H9 (cell line): Measurements from ENCODE around the gene SH3GL1. TPM values are rescaled to one million over a fixed set of nuclear protein-coding genes. Genes with fewer than 3 reads are reported as not detected.

Experiments
- DNase-seq: peaks from one replicate; pipeline ENCODE4 v3.0.0-alpha.2; 2017
- H2AFZ ChIP-seq: one replicate; pipeline ENCODE4 v1.6.1; 2013; ENCODE audit warnings: mild to moderate bottlenecking, low read length, control low read depth, moderate library complexity
- H2AK5ac ChIP-seq: 2 replicates; pipeline ENCODE4 v1.6.1; 2013; ENCODE audit warnings: low read length, control low read depth, mixed read lengths; ENCODE audit not compliant: insufficient read length
- H2BK120ac ChIP-seq: one replicate; pipeline ENCODE4 v1.6.1; 2013; ENCODE audit warnings: low read depth, mild to moderate bottlenecking, low read length, control low read depth, inconsistent platforms; ENCODE audit not compliant: poor library complexity, severe bottlenecking
- H2BK12ac ChIP-seq: 2 replicates; pipeline ENCODE4 v1.6.1; 2013; ENCODE audit warnings: low read length, control low read depth, mixed read lengths, low read depth; ENCODE audit not compliant: insufficient read length
- H2BK15ac ChIP-seq: 2 replicates; pipeline ENCODE4 v1.6.1; 2013; ENCODE audit warnings: low read depth, low read length, control low read depth
- H2BK20ac ChIP-seq: one replicate; pipeline ENCODE4 v1.6.1; 2013; ENCODE audit warnings: low read depth, mild to moderate bottlenecking, low read length, control low read depth, inconsistent platforms; ENCODE audit not compliant: poor library complexity, severe bottlenecking
- H2BK5ac ChIP-seq: 2 replicates; pipeline ENCODE4 v1.6.1; 2013; ENCODE audit warnings: low read length, control low read depth, mixed read lengths; ENCODE audit not compliant: insufficient read length
- H3K14ac ChIP-seq: 2 replicates; pipeline ENCODE4 v1.6.1; 2013; ENCODE audit warnings: low read length, control low read depth; ENCODE audit not compliant: insufficient read depth
- H3K18ac ChIP-seq: 2 replicates; pipeline ENCODE4 v1.6.1; 2013; ENCODE audit warnings: low read depth, mild to moderate bottlenecking, mixed read lengths, low read length, control low read depth; ENCODE audit not compliant: insufficient read length
- H3K23ac ChIP-seq: 2 replicates; pipeline ENCODE4 v1.6.1; 2013; ENCODE audit warnings: low read length, control low read depth, mixed read lengths, low read depth; ENCODE audit not compliant: insufficient read length
- H3K23me2 ChIP-seq: 2 replicates; pipeline ENCODE4 v1.6.1; 2013; ENCODE audit warnings: low read depth, mild to moderate bottlenecking, mixed read lengths, low read length, control low read depth; ENCODE audit not compliant: insufficient read length, poor library complexity, severe bottlenecking
- H3K27ac ChIP-seq: 2 replicates; pipeline ENCODE4 v1.5.1; 2013; ENCODE audit warnings: low read length, control low read depth, mixed read lengths, low read depth; ENCODE audit not compliant: insufficient read length
- H3K27me3 ChIP-seq: 2 replicates; pipeline ENCODE4 v1.6.1; 2013; ENCODE audit warnings: low read length, control low read depth, inconsistent platforms; ENCODE audit not compliant: insufficient read depth
- H3K4ac ChIP-seq: 2 replicates; pipeline ENCODE4 v1.6.1; 2013; ENCODE audit warnings: low read depth, mild to moderate bottlenecking, control low read depth, inconsistent platforms, low read length, moderate library complexity
- H3K4me1 ChIP-seq: 2 replicates; pipeline ENCODE4 v1.6.1; 2013; ENCODE audit warnings: low read length, control low read depth, inconsistent platforms; ENCODE audit not compliant: insufficient read depth
- H3K4me2 ChIP-seq: 2 replicates; pipeline ENCODE4 v1.6.1; 2013; ENCODE audit warnings: low read length, control low read depth, mixed read lengths; ENCODE audit not compliant: insufficient read length, insufficient read depth
- H3K56ac ChIP-seq: 2 replicates; pipeline ENCODE4 v1.6.1; 2013; ENCODE audit warnings: low read depth, mild to moderate bottlenecking, mixed read lengths, low read length, control low read depth; ENCODE audit not compliant: insufficient read length
- H3K79me1 ChIP-seq: 2 replicates; pipeline ENCODE4 v1.6.1; 2013; ENCODE audit warnings: low read depth, mild to moderate bottlenecking, moderate library complexity, low read length, control low read depth, inconsistent platforms; ENCODE audit not compliant: insufficient read depth, poor library complexity, severe bottlenecking
- H3K79me2 ChIP-seq: 2 replicates; pipeline ENCODE4 v1.6.1; 2013; ENCODE audit warnings: low read length, control low read depth, inconsistent platforms; ENCODE audit not compliant: insufficient read depth
- H3K9ac ChIP-seq: 2 replicates; pipeline ENCODE4 v1.6.1; 2013; ENCODE audit warnings: low read length, control low read depth, mixed read lengths; ENCODE audit not compliant: insufficient read length; ENCODE audit errors: extremely low read depth
- H3K9me3 ChIP-seq: one replicate; pipeline ENCODE4 v1.6.1; 2013; ENCODE audit warnings: low read depth, low read length, inconsistent platforms; ENCODE audit not compliant: control insufficient read depth
- H3T11ph ChIP-seq: one replicate; pipeline ENCODE4 v1.6.1; 2013; ENCODE audit warnings: mild to moderate bottlenecking, low read length, control low read depth, inconsistent platforms
- H4K20me1 ChIP-seq: one replicate; pipeline ENCODE4 v1.6.1; 2013; ENCODE audit not compliant: control insufficient read depth, insufficient read length, insufficient read depth
- H4K5ac ChIP-seq: 2 replicates; pipeline ENCODE4 v1.6.1; 2013; ENCODE audit warnings: low read depth, mild to moderate bottlenecking, mixed read lengths, low read length, control low read depth; ENCODE audit not compliant: insufficient read length
- H4K8ac ChIP-seq: replicated peaks from 2 replicates; pipeline ENCODE4 v1.6.1; 2013; ENCODE audit warnings: low read length, control low read depth, mixed read lengths, low read depth; ENCODE audit not compliant: insufficient read length
- H4K91ac ChIP-seq: 2 replicates; pipeline ENCODE4 v1.6.1; 2013; ENCODE audit warnings: low read depth, mild to moderate bottlenecking, moderate library complexity, mixed read lengths, low read length, control low read depth; ENCODE audit not compliant: insufficient read length
- H3K27ac Mint-ChIP-seq, 3 experiments: 2 replicates in 2 of 3; 3 replicates in 1 of 3; pipeline ENCODE4 v1.8.0; 2020 to 2021; ENCODE audit warnings: mixed read lengths in 3 of 3, mild to moderate bottlenecking in 1 of 3, moderate library complexity in 1 of 3
- H3K27me3 Mint-ChIP-seq: 2 replicates; pipeline ENCODE4 v1.8.0; 2021; ENCODE audit warnings: low read depth, mild to moderate bottlenecking, moderate library complexity, mixed read lengths
- H3K36me3 Mint-ChIP-seq, 3 experiments: 2 replicates in 2 of 3; 3 replicates in 1 of 3; pipeline ENCODE4 v1.8.0; 2020 to 2021; ENCODE audit warnings: low read depth in 3 of 3, mixed read lengths in 3 of 3; ENCODE audit not compliant: insufficient read depth in 1 of 3
- H3K4me1 Mint-ChIP-seq, 2 experiments: 2 replicates each; pipeline ENCODE4 v1.8.0; 2020; ENCODE audit warnings: mixed read lengths in 2 of 2
- H3K4me3 Mint-ChIP-seq, 2 experiments: 2 replicates in 1 of 2; 3 replicates in 1 of 2; pipeline ENCODE4 v1.8.0; 2020 to 2021; ENCODE audit warnings: mild to moderate bottlenecking in 2 of 2, mixed read lengths in 2 of 2, moderate library complexity in 1 of 2
- H3K9me3 Mint-ChIP-seq, 2 experiments: 2 replicates in 1 of 2; 3 replicates in 1 of 2; pipeline ENCODE4 v1.8.0; 2020; ENCODE audit warnings: mild to moderate bottlenecking in 2 of 2, mixed read lengths in 2 of 2, moderate library complexity in 1 of 2
- WGBS: extraction: QIAGEN DNeasy Blood & Tissue Kit; methylation state at CpG from one replicate; pipeline ENCODE4 v1.1.7; 2013; ENCODE audit warnings: missing lambda C conversion rate, low lambda C conversion rate, mixed read lengths; ENCODE audit not compliant: insufficient read length; ENCODE audit errors: extremely low coverage; 5-methylcytosine and 5-hydroxymethylcytosine counted together
- total RNA-seq: library from RNA; stranded (reverse); gene quantifications from 2 replicates; pipeline ENCODE4 v1.2.1, GENCODE V29; 2021
- TF ChIP-seq, protein P1 (sequence below): fragments of 200-600 bp; sonication (generic); conservative IDR thresholded peaks from 3 replicates; pipeline ENCODE4 v1.8.0; 2021; ENCODE audit warnings: antibody characterized with exemption, mild to moderate bottlenecking

Gene SH3GL1
- total RNA-seq, 1 experiment from 2014 or later = 85.5 TPM

DNA sequence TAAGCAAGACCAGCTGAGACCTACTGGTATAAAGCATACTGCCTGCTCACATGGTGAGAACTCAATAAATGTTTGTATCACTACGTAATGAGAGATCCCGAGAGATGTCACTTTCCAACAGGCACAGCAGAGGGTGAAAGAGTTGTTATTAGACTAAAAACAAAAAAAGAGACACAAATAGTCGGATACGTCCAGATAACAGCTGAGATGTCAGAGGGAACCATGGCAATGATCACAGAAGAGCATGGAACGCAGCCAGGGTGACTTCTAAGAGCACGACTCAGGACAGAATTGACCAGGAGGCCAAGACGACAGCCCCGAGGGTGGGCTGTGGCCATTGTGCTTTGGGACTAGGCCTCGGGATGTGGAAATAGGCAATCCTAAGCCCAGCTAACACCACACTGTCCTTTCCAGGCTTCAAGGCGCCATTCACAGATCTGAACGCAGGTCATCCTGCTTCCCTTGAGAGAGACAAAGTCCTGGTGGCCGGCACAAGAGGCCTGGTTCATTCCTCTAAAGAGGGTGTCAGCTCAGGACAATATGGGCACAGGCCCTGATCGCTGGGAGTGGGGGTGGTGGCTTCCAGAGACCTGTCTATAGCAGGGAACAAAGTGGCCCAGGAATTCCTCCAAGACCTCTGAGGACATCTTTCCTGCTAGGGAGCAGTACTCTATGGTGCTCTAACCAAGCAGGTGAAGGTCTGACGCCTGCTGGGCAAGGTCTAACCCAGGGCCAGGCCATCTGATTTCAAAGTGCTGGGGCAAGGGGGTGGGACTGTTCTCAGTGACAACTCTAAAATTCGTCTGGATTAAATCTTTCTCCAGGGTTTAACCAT lies 3.2 kb downstream of the SH3GL1 start:
- Histone ChIP-seq H3K79me2 (peaks cover 22% of the 10 kb centered on the region; the same call in 1 of the 2 replicates), H3K18ac (no peak overlapping the region), H4K8ac (no peak overlapping the region), H3K4me2 (no peak overlapping the region), H3K27me3 (no peaks in the 10 kb centered on the region), H3T11ph (no peak overlapping the region), H3K9ac (no peak overlapping the region), H3K4ac (no peak overlapping the region), H3K14ac (no peak overlapping the region), H2BK5ac (no peak overlapping the region), H3K4me1 (no peaks in the 10 kb centered on the region; the same call in 1 of the 2 replicates), H3K23me2 (peaks cover 5% of the 10 kb centered on the region), H3K27ac (no peak overlapping the region), H4K91ac (no peak overlapping the region), H2BK12ac (no peak overlapping the region), H2BK120ac (no peak overlapping the region), H3K79me1 (peaks cover 18% of the 10 kb centered on the region), H2BK20ac (no peak overlapping the region), H2AK5ac (no peak overlapping the region), H2AFZ (no peak overlapping the region), H3K23ac (no peak overlapping the region), H4K5ac (no peak overlapping the region), H3K9me3 (no peaks in the 10 kb centered on the region), H3K56ac (no peak overlapping the region), H2BK15ac (no peak overlapping the region), H4K20me1 (no peaks in the 10 kb centered on the region)
- H3K4me3 Mint-ChIP-seq = no peak overlapping the region
- no CpG with 5 or more reads among the region's 15 CpGs for WGBS
- peaks cover 43 to 50% of the 10 kb centered on the region in 2 experiments for H3K4me1 Mint-ChIP-seq
- no peaks in the 10 kb centered on the region for H3K9me3 Mint-ChIP-seq
- no peak overlapping the region for H3K27ac Mint-ChIP-seq
- H3K36me3 Mint-ChIP-seq = peaks cover 6 to 25% (median 23%) of the 10 kb centered on the region in 3 experiments; a peak in 6 of 7 replicates
- no peak for DNase-seq
- TF ChIP-seq, protein P1, sequence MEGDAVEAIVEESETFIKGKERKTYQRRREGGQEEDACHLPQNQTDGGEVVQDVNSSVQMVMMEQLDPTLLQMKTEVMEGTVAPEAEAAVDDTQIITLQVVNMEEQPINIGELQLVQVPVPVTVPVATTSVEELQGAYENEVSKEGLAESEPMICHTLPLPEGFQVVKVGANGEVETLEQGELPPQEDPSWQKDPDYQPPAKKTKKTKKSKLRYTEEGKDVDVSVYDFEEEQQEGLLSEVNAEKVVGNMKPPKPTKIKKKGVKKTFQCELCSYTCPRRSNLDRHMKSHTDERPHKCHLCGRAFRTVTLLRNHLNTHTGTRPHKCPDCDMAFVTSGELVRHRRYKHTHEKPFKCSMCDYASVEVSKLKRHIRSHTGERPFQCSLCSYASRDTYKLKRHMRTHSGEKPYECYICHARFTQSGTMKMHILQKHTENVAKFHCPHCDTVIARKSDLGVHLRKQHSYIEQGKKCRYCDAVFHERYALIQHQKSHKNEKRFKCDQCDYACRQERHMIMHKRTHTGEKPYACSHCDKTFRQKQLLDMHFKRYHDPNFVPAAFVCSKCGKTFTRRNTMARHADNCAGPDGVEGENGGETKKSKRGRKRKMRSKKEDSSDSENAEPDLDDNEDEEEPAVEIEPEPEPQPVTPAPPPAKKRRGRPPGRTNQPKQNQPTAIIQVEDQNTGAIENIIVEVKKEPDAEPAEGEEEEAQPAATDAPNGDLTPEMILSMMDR = no peak
- H3K27me3 Mint-ChIP-seq = no peaks in the 10 kb centered on the region; the same call in 1 of the 2 replicates
